ENCODE data around the gene KATNAL2.
"Not testable (repeated sequence)": the region's sequence is repeated elsewhere in the genome, so short reads cannot be mapped to it uniquely, and the experiment has no call there.

KATNAL2 gene

GRCh38 chr18:46939337-46939963, 22.0 kb downstream of the KATNAL2 start:
- DNase-seq: peak; percentile 12

GRCh38 chr18:46939998-46940571, 22.7 kb downstream of the KATNAL2 start:
- DNase-seq: no peak

GRCh38 chr18:46942646-46943045, 25.2 kb downstream of the KATNAL2 start:
- no peak for DNase-seq

DNA sequence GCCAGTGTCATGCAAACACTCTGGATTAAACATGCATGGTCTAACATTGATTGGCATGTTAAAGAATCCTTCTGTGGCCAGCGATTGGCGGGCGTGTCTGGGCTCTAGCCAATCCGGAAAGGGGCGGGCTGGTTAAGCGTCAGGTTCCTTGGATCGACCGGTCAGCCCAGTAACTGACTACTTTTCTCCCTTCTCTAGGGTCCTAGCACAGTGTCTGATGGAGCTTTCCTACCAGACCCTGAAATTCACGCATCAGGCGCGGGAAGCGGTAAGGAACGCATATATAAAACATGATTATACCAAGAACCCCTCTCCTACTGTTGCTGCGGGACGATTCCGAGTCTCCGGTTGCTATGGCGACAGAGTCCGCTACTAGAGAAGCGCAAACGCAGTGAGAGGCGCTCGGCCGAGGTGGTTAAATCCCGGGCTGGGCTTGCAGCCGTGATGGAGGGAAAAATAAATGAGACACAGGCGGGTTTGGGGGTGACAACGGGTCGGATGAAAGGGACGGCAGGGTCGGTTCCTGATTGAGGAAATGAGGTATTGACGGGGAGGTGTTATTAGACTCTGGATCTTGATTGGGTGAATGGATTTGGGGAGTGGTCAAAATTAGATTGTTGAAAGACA, 29.4 kb downstream of the KATNAL2 start:
- peak; percentile 96 for DNase-seq

GRCh38 chr18:46950064-46950656, 32.8 kb downstream of the KATNAL2 start:
- DNase-seq: peak; percentile 39

DNA sequence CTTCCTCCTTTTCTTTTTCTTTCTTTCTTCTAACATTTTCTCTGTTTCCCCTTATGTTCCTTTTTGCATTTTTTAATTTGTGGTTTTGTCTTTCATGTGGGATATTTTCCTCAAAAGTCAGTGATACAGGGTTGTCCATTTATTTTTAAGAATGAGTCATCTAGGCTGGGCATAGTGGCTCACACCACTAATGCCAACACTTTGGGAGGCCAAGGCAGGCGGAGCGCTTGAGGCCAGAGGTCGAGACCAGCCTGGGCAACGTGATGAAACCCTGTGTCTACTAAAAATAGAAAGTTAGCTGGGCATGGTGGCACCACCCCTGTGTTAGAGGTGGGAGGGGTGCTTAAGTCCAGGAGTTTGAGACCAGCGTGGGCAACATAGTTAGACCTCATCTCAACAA, 35.8 kb downstream of the KATNAL2 start:
- DNase-seq: no peak

DNA sequence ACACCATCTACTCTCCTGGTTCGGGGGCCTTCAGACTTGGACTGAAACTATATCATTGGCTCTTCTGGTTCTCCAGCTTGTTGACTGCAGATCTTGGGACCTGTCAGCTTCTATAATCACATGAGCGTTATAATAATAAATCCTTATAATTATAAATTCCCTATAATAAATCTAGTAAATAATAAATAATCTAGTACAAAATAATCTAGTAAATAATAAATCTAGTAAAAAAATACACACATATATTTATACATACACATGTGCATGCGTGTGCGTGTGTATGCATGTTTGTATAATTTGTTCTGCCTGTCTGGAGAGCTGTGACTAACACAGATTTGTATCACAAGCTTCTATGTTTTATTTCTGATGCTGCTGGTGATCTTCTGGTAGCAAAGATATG, 40.8 kb downstream of the KATNAL2 start:
- DNase-seq: no peak

DNA sequence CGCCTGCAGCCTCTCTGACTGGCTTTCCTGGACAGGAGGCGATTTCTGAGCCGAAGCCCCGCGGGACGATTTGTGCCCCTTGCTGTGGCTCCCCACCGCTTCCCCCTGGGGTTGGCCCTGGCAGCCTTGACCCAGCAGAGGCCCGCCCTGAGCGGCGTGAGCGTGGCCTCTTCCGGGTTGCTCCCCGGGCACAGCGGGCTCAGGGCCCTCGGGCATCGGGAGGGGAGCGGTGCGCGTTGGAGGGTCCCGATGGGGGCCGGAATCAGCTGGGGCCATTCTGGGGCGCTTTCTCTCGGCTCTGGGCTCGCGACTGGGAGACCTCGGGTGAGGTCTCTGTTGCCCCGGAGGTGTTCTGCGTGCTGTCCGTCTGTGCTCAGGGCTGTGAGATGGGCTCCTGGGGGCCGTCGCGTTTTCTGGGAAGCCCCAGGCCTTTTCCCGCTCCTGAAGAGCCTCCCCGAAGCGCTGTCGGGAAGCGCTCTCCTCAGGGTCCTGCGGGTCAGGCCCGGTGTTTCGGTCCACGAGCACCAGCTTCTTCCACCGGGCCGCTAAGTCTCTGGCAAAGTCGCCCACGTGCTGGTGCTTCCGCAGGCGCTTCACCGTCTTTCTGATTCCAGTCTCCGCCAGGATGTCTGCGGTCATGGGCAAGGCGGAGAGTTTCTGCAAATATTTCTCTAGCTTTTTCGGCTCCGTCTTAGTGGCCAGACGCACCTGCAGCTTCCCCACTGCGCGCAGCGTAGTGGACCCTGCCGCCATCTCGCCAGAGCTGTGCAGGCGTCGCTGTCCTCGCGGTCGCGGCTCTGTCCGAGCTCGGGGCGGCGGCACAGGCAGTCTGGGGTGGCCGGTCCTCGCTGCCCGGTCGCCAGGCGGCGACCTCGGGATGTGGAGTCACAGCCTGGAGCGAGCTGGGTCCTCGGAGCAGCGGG, 46.5 kb downstream of the KATNAL2 start:
- not testable (repeated sequence) for DNase-seq

- peak; percentile 10 for DNase-seq
Observed at GRCh38 chr18:46964579-46965293, 47.3 kb downstream of the KATNAL2 start.

GRCh38 chr18:46966266-46966665, 48.9 kb downstream of the KATNAL2 start:
- DNase-seq: not testable (repeated sequence)

- DNase-seq: not testable (repeated sequence)
Observed at GRCh38 chr18:46969551-46969950, 52.1 kb downstream of the KATNAL2 start.

DNA sequence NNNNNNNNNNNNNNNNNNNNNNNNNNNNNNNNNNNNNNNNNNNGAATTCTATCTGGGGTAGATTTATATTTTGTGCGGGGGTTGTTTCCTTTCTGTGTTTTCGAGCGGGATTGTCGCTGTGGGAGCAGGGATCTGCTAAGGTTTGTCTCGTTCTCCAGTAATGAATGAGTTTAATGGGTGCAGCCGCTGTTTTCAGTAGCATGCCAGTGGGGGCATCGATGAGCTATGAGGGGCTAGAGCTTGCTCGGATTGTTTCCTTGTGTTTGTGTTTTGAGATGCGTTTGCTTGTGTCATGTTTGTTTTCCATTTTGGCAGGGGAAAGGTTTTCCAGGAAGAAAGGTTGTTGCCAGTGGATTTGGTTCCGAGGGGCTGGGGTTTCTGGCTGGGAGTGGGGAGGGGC, 102.5 kb downstream of the KATNAL2 start:
- not testable (repeated sequence) for DNase-seq

DNA sequence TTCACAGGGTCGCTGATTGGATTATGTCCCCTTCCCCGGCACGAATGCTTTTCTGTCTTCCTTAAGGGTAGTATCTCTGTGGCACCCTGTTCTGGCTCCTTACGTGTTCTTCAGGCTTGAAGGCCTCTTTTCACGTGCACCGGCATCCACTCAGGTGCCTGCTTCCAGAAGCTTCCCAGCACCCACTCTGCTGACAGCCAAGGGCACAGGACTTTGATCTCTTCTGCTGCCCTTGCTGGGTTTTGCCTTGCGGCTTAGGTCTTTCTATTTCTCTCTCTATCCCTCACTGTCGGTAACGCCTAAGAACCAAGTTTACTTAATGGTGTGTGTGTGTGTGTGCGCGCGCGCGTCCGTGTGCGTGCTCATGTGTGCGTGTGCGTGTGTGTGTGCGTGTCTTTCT, 103.4 kb downstream of the KATNAL2 start:
- not testable (repeated sequence) for DNase-seq

- DNase-seq: not testable (repeated sequence)
Observed at GRCh38 chr18:47022821-47023220, 105.4 kb downstream of the KATNAL2 start.

DNA sequence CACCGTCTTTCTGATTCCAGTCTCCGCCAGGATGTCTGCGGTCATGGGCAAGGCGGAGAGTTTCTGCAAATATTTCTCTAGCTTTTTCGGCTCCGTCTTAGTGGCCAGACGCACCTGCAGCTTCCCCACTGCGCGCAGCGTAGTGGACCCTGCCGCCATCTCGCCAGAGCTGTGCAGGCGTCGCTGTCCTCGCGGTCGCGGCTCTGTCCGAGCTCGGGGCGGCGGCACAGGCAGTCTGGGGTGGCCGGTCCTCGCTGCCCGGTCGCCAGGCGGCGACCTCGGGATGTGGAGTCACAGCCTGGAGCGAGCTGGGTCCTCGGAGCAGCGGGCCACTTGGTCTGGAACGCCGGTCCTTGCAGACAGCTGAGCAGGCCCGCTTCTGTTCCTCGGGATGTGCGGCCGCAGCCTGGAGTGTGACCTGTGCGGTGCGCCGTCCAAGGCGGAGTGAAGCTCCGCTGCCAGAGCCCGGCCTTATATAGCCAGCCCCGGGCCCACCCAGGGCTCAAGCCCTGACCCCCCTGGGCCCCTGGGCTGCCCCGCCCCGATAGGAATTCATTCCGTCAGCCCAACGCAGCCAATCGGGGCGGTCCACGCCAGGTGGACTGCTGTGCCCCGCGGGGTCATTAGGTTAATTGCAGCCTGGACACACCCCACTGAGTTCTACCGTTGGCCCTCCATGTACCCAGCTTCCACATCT, 106.5 kb downstream of the KATNAL2 start:
- DNase-seq: not testable (repeated sequence)

DNA sequence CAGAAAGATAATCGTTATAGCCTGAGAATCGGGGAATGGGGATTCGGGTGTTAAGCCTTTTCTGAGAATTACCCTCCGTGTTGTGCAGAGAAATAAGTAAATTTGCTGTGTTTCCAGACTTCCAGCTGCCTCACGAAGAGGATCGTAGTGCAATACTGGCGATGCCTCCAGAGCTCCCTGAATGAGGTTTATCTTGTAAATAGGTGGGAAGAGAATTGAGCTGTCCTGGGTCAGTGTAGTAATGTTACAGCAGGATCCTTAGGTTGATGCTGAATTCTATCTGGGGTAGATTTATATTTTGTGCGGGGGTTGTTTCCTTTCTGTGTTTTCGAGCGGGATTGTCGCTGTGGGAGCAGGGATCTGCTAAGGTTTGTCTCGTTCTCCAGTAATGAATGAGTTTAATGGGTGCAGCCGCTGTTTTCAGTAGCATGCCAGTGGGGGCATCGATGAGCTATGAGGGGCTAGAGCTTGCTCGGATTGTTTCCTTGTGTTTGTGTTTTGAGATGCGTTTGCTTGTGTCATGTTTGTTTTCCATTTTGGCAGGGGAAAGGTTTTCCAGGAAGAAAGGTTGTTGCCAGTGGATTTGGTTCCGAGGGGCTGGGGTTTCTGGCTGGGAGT, 108.3 kb downstream of the KATNAL2 start:
- not testable (repeated sequence) for DNase-seq

DNA sequence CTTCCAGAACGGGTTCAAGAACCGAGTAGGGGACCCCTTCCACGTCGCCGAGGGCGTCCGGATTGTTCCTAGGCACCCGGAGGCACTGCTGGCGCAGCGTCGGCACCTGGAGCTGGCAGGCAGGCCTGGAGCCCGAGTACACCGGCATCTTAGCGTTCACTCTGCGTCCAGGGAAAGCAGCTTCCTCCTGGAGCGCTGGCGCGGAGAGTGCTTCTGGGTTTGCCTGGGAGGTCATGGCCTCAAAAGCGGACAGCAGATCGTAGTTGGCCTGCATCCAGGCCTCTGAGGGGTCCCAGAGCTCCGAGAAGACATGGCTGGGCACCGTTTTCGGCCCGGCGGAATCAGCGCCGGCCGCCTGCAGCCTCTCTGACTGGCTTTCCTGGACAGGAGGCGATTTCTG, 111.3 kb downstream of the KATNAL2 start:
- not testable (repeated sequence) for DNase-seq

DNA sequence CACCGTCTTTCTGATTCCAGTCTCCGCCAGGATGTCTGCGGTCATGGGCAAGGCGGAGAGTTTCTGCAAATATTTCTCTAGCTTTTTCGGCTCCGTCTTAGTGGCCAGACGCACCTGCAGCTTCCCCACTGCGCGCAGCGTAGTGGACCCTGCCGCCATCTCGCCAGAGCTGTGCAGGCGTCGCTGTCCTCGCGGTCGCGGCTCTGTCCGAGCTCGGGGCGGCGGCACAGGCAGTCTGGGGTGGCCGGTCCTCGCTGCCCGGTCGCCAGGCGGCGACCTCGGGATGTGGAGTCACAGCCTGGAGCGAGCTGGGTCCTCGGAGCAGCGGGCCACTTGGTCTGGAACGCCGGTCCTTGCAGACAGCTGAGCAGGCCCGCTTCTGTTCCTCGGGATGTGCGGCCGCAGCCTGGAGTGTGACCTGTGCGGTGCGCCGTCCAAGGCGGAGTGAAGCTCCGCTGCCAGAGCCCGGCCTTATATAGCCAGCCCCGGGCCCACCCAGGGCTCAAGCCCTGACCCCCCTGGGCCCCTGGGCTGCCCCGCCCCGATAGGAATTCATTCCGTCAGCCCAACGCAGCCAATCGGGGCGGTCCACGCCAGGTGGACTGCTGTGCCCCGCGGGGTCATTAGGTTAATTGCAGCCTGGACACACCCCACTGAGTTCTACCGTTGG, 112.4 kb downstream of the KATNAL2 start:
- not testable (repeated sequence) for DNase-seq

- DNase-seq: not testable (repeated sequence)
Observed at GRCh38 chr18:47030887-47031286, 113.5 kb downstream of the KATNAL2 start.

DNA sequence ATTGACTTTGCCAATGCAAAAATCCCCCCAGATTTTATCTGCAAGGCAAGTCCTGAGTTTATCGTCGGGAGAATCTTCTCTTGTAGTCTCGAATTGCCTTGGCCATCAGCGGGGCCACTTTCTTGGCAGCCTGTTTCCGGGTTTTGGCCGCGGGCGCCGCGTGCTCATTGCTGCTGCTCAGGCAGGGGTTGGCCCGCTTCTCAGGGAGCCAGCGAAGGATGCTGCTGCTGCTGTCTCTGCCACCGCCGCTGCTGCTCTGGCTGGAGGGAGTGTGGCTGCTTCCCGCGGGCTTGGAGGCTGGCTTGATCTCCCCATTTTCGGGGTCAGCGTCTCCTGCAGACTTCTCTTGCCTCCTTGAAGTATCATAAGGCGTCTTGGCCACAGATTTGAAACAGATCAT, 115.5 kb downstream of the KATNAL2 start:
- DNase-seq: no peak

All from eye (tissue), 1 donor.